Psoas muscle (tissue), 8 donors: ENCODE data around the gene SLIT3. TPM values are rescaled to one million over a fixed set of nuclear protein-coding genes. Genes with fewer than 3 reads are reported as not detected.

ENCODE experiments used
- ATAC-seq, 4 donors: fragments of 200-7000 bp; cut with Tn5 transposase; one replicate each; pipeline ENCODE4 v1.9.1; 2020; ENCODE audit warnings: moderate library complexity in 3 of 4, mild to moderate bottlenecking in 2 of 4
- DNase-seq, 2 donors: peaks; one replicate each; pipeline ENCODE4 v3.0.0-alpha.2; 2020
- H3K27ac ChIP-seq: fragments of 200-600 bp; one replicate; pipeline ENCODE4 v1.8.0; 2022
- H3K27me3 ChIP-seq, 3 donors: fragments of 200-600 bp in 1 of 3; one replicate each; pipeline versions ENCODE4 v1.6.1 to v1.8.0; 2013 to 2022; ENCODE audit warnings: low read length in 2 of 3, mild to moderate bottlenecking in 2 of 3, moderate library complexity in 1 of 3; ENCODE audit not compliant: insufficient read depth in 3 of 3
- H3K36me3 ChIP-seq, 2 donors: fragments of 200-600 bp in 1 of 2; one replicate each; pipeline versions ENCODE4 v1.6.1 to v1.8.0; 2013 to 2022; ENCODE audit warnings: low read depth in 1 of 2, mild to moderate bottlenecking in 1 of 2, moderate library complexity in 1 of 2; ENCODE audit not compliant: insufficient read depth in 1 of 2
- H3K4me1 ChIP-seq: fragments of 200-600 bp; one replicate; pipeline ENCODE4 v1.8.0; 2022
- H3K4me3 ChIP-seq: fragments of 200-600 bp; one replicate; pipeline ENCODE4 v1.8.0; 2022; ENCODE audit warnings: mild to moderate bottlenecking
- H3K9me3 ChIP-seq: fragments of 200-600 bp; one replicate; pipeline ENCODE4 v1.8.0; 2022
- CTCF ChIP-seq: fragments of 200-600 bp; IDR thresholded peaks from one replicate; pipeline ENCODE4 v1.8.0; 2022; ENCODE audit warnings: antibody characterized with exemption
- WGBS, 3 donors: extraction: QIAGEN DNeasy Blood & Tissue Kit; methylation state at CpG; one replicate each; pipeline versions ENCODE4 v1.1.6 to v1.1.7; 2013; 5-methylcytosine and 5-hydroxymethylcytosine counted together
- intact Hi-C, 2 donors: fragments of 100-400 bp; cut with DNase I; formaldehyde crosslinking; loops; one replicate each; pipeline versions ENCODE4 v1.11.0 to v1.14.2; 2022
- polyA plus RNA-seq, 3 donors: library from polyadenylated mRNA; stranded (reverse); fragments of 200-250 nt; gene quantifications; one replicate each; pipeline ENCODE4 v1.2.3, GENCODE V29; 2013
- total RNA-seq, 4 donors: library from RNA; stranded (reverse); fragmentation: NEBNext Ultra II Directional in 2 of 4; extraction: Animal tissue kit (Norgen Biotek cat#: 25700) in 2 of 4; gene quantifications; one replicate each; pipeline versions ENCODE4 v1.2.1 to v1.2.4, GENCODE V29; 2021 to 2023
- donor health status: healthy with polysubstance abuse.
- donor health status: DM: no; HTN: no; CAD: no; lungs with moderate emphysema.
- donor health status: Bipolar disorder and iron deficiency.
- donor health status: healthy.
- donor health status: DM: yes; HTN: yes; CAD: no.
- donor health status: DM: no; HTN: no; CAD: no.
- donor health status: DM: no; HTN: no; CAD: no.
- donor health status: DM: yes; HTN: yes; CAD: no.

SLIT3 gene
- total and polyA plus RNA-seq, 7 donors, result 0.81 to 5.9 (median 2.1) TPM

GRCh38 chr5:168707716-168708695, 592.9 kb downstream of the SLIT3 start:
- Histone ChIP-seq H3K27me3 (peaks cover 0 to 2% (median 0%) of the 10 kb centered on the region in 3 donors), H3K36me3 (no peaks in the 10 kb centered on the region), H3K4me1 (no peaks in the 10 kb centered on the region), H3K27ac (no peak overlapping the region), H3K9me3 (no peaks in the 10 kb centered on the region), H3K4me3 (no peak overlapping the region)
- ATAC-seq, result no peak
- 79 to 82% (median 80%) methylated on average over 15 of the region's 15 CpGs for WGBS, 3 donors
- no peak for TF ChIP-seq CTCF
- intact Hi-C loops, result no loop called here
- DNase-seq, result no peak

- Histone ChIP-seq H3K27ac (no peak overlapping the region), H3K36me3 (no peaks in the 10 kb centered on the region), H3K4me3 (no peak overlapping the region), H3K4me1 (no peaks in the 10 kb centered on the region), H3K27me3 (peaks cover 0 to 2% (median 0%) of the 10 kb centered on the region in 3 donors), H3K9me3 (no peaks in the 10 kb centered on the region)
- 61 to 68% (median 62%) methylated on average over 5 of the region's 5 CpGs for WGBS, 3 donors
- DNase-seq, result no peak
- ATAC-seq, result no peak
- no peak for TF ChIP-seq CTCF
- intact Hi-C loops, result no loop called here
Measured at GRCh38 chr5:168706655-168707069, 594.3 kb downstream of the SLIT3 start.

- no peak for TF ChIP-seq CTCF
- Histone ChIP-seq H3K36me3 (no peaks in the 10 kb centered on the region), H3K4me1 (no peaks in the 10 kb centered on the region), H3K4me3 (no peak overlapping the region), H3K27me3 (no peaks in the 10 kb centered on the region), H3K27ac (no peak overlapping the region), H3K9me3 (no peaks in the 10 kb centered on the region)
- whole genome bisulfite sequencing, 3 donors, result 97% methylated on average over 1 of the region's 1 CpG
- ATAC-seq (no peak), DNase-seq (no peak)
- intact Hi-C loops, result no loop called here
Measured at GRCh38 chr5:168705321-168705720, 595.6 kb downstream of the SLIT3 start.

- WGBS, 3 donors, result 97 to 100% (median 100%) methylated on average over 2 of the region's 2 CpGs
- DNase-seq, result no peak
- Histone ChIP-seq H3K4me3 (no peak overlapping the region), H3K9me3 (no peaks in the 10 kb centered on the region), H3K36me3 (no peaks in the 10 kb centered on the region), H3K4me1 (no peaks in the 10 kb centered on the region), H3K27me3 (peaks cover 0 to 2% (median 0%) of the 10 kb centered on the region in 3 donors), H3K27ac (no peak overlapping the region)
- no peak for TF ChIP-seq CTCF
- intact Hi-C loops, result no loop called here
- ATAC-seq, result no peak
Measured at GRCh38 chr5:168702511-168702910, 598.4 kb downstream of the SLIT3 start.
